ENCODE measurements around the gene NECAB2. TPM values are rescaled to one million over a fixed set of nuclear protein-coding genes. Genes with fewer than 3 reads are reported as not detected.

The NECAB2 gene
- polyA plus RNA-seq, 2 of the 4 experiments (the other 2 are of a cell fraction): 1.1 to 1.4 TPM

- no peak for FAIRE-seq
Observed at GRCh38 chr16:83945587-83945986, 22.5 kb upstream of the NECAB2 start.

GRCh38 chr16:83946154-83946780 lies 21.8 kb upstream of the NECAB2 start:
- Histone ChIP-seq H3K27ac (no peak overlapping the region), H3K4me3 (no peak overlapping the region), H3K9me3 (no peaks in the 10 kb centered on the region), H3K4me1 (peaks cover 3% of the 10 kb centered on the region; the same call in 1 of the 3 replicates), H3K4me2 (no peak overlapping the region)
- FAIRE-seq (no peak), ATAC-seq (no peak), DNase-seq (ENCODE audit: low read depth in 1 of 2, low spot score in 1 of 2) (no peak)
- CTCF ChIA-PET: interaction anchor here (1.2 to 2.8 kb wide), 5 partner anchors 10 to 119 kb away, joined by 3 to 14 read pairs (median 9); no protein-coding TSS in a partner anchor
- POLR2A ChIA-PET: no interaction called here
- WGBS (ENCODE audit: missing lambda C conversion rate): 87% methylated on average over 19 of the region's 24 CpGs
- no peak for TF ChIP-seq HMGXB4 (CRISPR knock-in tag; IDR thresholded peaks at IDR 0.05; ENCODE audit: borderline replicate concordance)
- no peak for TF ChIP-seq MAX (IDR thresholded peaks at IDR 0.05)
- TF ChIP-seq HOXA7 (CRISPR knock-in tag; IDR thresholded peaks at IDR 0.05): no peak
- TF ChIP-seq GATA3 (IDR thresholded peaks at IDR 0.05; ENCODE audit: borderline replicate concordance): no peak
- TF ChIP-seq POLR2A (IDR thresholded peaks at IDR 0.05; ENCODE audit: low read length): no peak
- no peak for TF ChIP-seq ZNF302 (CRISPR knock-in tag; IDR thresholded peaks at IDR 0.05)
- no peak for TF ChIP-seq EHMT2 (IDR thresholded peaks at IDR 0.05; ENCODE audit: low read depth)
- TF ChIP-seq FOXS1 (CRISPR knock-in tag; IDR thresholded peaks at IDR 0.05): no peak
- TF ChIP-seq CEBPB (IDR thresholded peaks at IDR 0.05): no peak

More at GRCh38 chr16:83945587-83945986, 22.5 kb upstream of the NECAB2 start:
- POLR2A ChIA-PET: no interaction called here
- CTCF ChIA-PET: interaction anchor here (1.2 to 2.8 kb wide), 3 partner anchors 11 to 120 kb away, joined by 3 to 10 read pairs (median 9); no protein-coding TSS in a partner anchor
- DNase-seq (ENCODE audit: low read depth in 1 of 2, low spot score in 1 of 2) (no peak), ATAC-seq (no peak)
- Histone ChIP-seq H3K4me2 (no peak overlapping the region), H3K27ac (no peak overlapping the region), H3K4me1 (peaks cover 3% of the 10 kb centered on the region; the same call in 1 of the 3 replicates), H3K9me3 (no peaks in the 10 kb centered on the region), H3K4me3 (no peak overlapping the region)
- WGBS (ENCODE audit: missing lambda C conversion rate): 91% methylated on average over 10 of the region's 10 CpGs
- TF ChIP-seq ZFP36 (IDR thresholded peaks at IDR 0.05; ENCODE audit: borderline replicate concordance, partially characterized antibody): no peak
- TF ChIP-seq HES2 (IDR thresholded peaks at IDR 0.05): no peak
- TF ChIP-seq FOXS1 (CRISPR knock-in tag; IDR thresholded peaks at IDR 0.05): no peak
- TF ChIP-seq NPAS2 (CRISPR knock-in tag; IDR thresholded peaks at IDR 0.05; ENCODE audit: borderline replicate concordance): no peak
- no peak for TF ChIP-seq CBX2 (IDR thresholded peaks at IDR 0.05; ENCODE audit: borderline replicate concordance, low read depth)
- TF ChIP-seq SMC3 (IDR thresholded peaks at IDR 0.05): no peak
- no peak for TF ChIP-seq REST (IDR thresholded peaks at IDR 0.05)
- no peak for TF ChIP-seq ZSCAN20 (CRISPR knock-in tag; IDR thresholded peaks at IDR 0.05)
- TF ChIP-seq ESRRA (IDR thresholded peaks at IDR 0.05; ENCODE audit: borderline replicate concordance, low read length): no peak
- no peak for TF ChIP-seq E2F6 (IDR thresholded peaks at IDR 0.05; ENCODE audit: borderline replicate concordance, low read depth)
- no peak for TF ChIP-seq HEYL (CRISPR knock-in tag; IDR thresholded peaks at IDR 0.05)
- no peak for TF ChIP-seq KDM1A (IDR thresholded peaks at IDR 0.05; ENCODE audit: low read depth)
- no peak for TF ChIP-seq ATOH8 (CRISPR knock-in tag; IDR thresholded peaks at IDR 0.05; ENCODE audit: low read depth)
- TF ChIP-seq ZC3H11A (IDR thresholded peaks at IDR 0.05): no peak
- no peak for TF ChIP-seq RCOR1 (IDR thresholded peaks at IDR 0.05; ENCODE audit: low read depth, low read length)
- TF ChIP-seq EHMT2 (IDR thresholded peaks at IDR 0.05; ENCODE audit: low read depth): no peak
- no peak for TF ChIP-seq ZNF302 (CRISPR knock-in tag; IDR thresholded peaks at IDR 0.05)

All from A549 (cell line).